ENCODE data around the gene PARP12.

Gene PARP12

DNA sequence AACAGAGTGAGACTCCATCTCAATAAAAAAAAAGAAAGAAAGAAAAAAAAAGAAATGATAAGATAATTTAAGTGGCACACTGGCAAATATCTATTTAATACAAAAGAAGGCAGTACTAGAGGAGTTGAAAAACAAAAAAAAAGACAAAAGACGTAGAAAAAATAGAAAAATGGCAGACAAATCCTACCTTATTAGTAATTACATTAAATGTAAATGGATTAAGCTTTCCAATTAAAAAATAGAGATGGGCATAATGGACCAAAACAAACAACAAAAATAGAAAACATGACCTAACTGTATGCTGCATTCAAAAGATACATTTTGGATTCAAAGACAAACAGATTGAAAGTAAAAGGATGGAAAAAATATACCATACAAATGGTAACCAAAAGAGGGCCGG lies 5.3 kb upstream of the PARP12 start:
- Histone ChIP-seq H3K27me3 (no peaks in the 10 kb centered on the region), H3K4me1 (ENCODE audit: control insufficient read depth in 1 of 2, insufficient read depth in 1 of 2, low read depth in 1 of 2, low read length in 1 of 2) (peaks cover 6 to 8% of the 10 kb centered on the region in 2 experiments), H3K36me3 (no peaks in the 10 kb centered on the region), H3K9me3 (no peaks in the 10 kb centered on the region), H3K4me3 (ENCODE audit: low read depth in 1 of 2, low read length in 1 of 2) (no peak overlapping the region), H3K27ac (no peak overlapping the region)
- TF ChIP-seq, protein P1, sequence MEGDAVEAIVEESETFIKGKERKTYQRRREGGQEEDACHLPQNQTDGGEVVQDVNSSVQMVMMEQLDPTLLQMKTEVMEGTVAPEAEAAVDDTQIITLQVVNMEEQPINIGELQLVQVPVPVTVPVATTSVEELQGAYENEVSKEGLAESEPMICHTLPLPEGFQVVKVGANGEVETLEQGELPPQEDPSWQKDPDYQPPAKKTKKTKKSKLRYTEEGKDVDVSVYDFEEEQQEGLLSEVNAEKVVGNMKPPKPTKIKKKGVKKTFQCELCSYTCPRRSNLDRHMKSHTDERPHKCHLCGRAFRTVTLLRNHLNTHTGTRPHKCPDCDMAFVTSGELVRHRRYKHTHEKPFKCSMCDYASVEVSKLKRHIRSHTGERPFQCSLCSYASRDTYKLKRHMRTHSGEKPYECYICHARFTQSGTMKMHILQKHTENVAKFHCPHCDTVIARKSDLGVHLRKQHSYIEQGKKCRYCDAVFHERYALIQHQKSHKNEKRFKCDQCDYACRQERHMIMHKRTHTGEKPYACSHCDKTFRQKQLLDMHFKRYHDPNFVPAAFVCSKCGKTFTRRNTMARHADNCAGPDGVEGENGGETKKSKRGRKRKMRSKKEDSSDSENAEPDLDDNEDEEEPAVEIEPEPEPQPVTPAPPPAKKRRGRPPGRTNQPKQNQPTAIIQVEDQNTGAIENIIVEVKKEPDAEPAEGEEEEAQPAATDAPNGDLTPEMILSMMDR (IDR thresholded peaks at IDR 0.05) = no peak

DNA sequence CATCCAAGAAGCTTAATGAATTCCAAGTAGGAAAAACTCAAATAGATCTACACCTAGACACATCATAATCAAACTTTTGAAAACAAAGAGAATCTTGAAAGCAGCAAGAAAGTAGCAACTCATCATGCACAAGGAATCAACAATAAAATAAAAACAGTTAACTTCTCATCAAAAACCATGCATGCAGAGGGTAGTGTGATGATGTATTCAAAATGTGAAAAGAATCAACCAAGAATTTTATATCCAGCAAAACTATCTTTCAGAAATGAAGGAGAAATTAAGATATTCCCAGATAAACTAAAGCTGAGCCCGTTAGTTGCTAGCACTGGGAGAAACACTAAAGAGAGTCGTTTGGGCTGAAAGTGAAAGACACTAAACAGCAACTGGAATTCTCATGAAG lies 4.3 kb upstream of the PARP12 start:
- no peaks in the 10 kb centered on the region for H3K36me3 ChIP-seq
- no peaks in the 10 kb centered on the region for H3K27me3 ChIP-seq
- peaks cover 8 to 10% of the 10 kb centered on the region in 2 experiments for H3K4me1 ChIP-seq (ENCODE audit: control insufficient read depth in 1 of 2, insufficient read depth in 1 of 2, low read depth in 1 of 2, low read length in 1 of 2)
- H3K4me3 ChIP-seq (ENCODE audit: low read depth in 1 of 2, low read length in 1 of 2) = no peak overlapping the region
- TF ChIP-seq, protein P1 (IDR thresholded peaks at IDR 0.05) = no peak
- H3K27ac ChIP-seq = no peak overlapping the region
- no peaks in the 10 kb centered on the region for H3K9me3 ChIP-seq

DNA sequence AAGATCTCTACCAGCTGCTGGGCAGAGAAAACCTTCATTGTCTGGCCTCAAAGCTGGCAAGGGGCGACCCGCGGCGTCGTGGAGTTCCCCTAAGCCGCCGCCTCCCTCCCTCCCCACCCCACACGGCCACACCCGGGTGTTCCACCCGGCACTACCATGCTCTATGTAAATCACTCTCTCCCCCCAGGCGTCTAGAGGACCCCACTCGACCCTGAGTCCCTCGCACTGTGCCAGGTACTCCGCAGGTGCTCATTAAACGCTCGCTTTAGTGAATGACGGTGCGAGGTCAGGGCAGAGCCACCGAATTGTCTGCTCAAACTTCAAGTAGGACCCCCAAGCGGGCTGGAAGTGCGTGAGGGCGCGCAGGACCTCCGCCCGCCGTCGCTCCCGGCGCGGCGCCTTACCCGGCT lies 628 bp downstream of the PARP12 start:
- peaks cover 24% of the 10 kb centered on the region in 2 experiments for H3K4me1 ChIP-seq (ENCODE audit: control insufficient read depth in 1 of 2, insufficient read depth in 1 of 2, low read depth in 1 of 2, low read length in 1 of 2)

DNA sequence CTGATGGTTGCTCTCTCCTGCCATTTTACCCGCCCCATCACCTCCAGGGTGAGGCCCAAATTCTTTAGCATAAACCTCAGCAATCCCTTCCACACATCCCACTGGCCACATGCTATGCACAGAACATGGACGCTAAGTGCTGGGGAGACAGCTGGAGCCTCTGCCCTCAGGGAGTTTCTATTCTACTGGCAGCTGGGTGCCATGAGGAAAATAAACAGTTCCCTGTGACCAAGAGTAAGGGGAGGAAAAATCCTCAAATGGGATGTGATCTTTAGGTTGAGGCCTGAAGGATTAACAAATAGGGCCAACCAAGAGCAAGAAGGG lies 1.2 kb downstream of the PARP12 start:
- H3K9me3 ChIP-seq = no peaks in the 10 kb centered on the region
- peaks cover 5% of the 10 kb centered on the region for H3K36me3 ChIP-seq
- TF ChIP-seq, protein P1 (IDR thresholded peaks at IDR 0.05) = no peak
- H3K4me1 ChIP-seq (ENCODE audit: control insufficient read depth in 1 of 2, insufficient read depth in 1 of 2, low read depth in 1 of 2, low read length in 1 of 2) = peaks cover 24% of the 10 kb centered on the region in 2 experiments
- H3K27me3 ChIP-seq = no peaks in the 10 kb centered on the region
- peak overlapping the region; percentile 83 to 85 for H3K4me3 ChIP-seq (ENCODE audit: low read depth in 1 of 2, low read length in 1 of 2)
- peak overlapping the region; percentile 92 for H3K27ac ChIP-seq

More for the DNA sequence above, 628 bp downstream of the PARP12 start:
- H3K4me3 ChIP-seq (ENCODE audit: low read depth in 1 of 2, low read length in 1 of 2) = peak overlapping the region; percentile 83 to 85
- H3K9me3 ChIP-seq = no peaks in the 10 kb centered on the region
- TF ChIP-seq, protein P1 (IDR thresholded peaks at IDR 0.05) = no peak
- peak overlapping the region; percentile 92 for H3K27ac ChIP-seq
- no peaks in the 10 kb centered on the region for H3K27me3 ChIP-seq
- H3K36me3 ChIP-seq = no peaks in the 10 kb centered on the region

DNA sequence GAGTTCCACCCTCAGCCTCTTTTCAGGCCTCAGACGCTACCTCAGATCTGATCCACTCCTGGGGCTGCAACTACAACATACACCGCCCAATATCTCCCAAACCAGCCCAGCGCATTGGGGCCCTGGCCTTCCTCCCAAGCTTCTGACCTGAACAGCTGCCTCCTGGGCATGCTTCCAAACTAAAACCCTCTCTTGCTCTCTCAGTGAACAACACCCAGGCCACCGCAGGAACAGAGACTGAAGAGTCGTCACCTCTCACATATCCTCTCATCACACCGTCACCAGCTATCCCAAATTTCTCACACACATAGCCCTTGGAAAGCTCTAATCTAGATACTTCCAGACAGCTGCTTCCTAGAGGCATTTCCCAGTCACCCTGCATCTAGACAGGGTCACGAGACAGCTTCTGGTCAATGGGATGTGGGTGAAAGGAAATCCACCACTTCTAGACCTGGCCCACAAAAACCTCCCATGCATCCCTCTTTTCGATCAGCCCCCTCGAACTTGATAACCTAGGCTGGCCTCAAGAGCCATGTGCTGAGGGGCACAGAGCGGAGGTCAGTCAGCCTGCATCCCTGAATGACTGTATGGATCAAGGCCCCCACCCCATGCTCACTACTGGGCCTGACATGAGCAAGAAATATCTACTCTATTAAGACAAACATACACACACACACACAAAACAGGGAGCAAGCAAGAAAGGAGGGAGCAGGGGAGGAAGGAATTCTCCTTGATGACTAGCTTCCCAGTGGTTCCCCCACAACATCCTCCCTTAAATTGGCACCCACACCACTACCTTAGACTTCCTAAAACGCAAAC lies 1.8 kb downstream of the PARP12 start:
- no peaks in the 10 kb centered on the region for H3K9me3 ChIP-seq
- H3K4me1 ChIP-seq (ENCODE audit: control insufficient read depth in 1 of 2, insufficient read depth in 1 of 2, low read depth in 1 of 2, low read length in 1 of 2) = peaks cover 24% of the 10 kb centered on the region in 2 experiments
- H3K4me3 ChIP-seq (ENCODE audit: low read depth in 1 of 2, low read length in 1 of 2) = peak overlapping the region; percentile 83 to 85
- H3K36me3 ChIP-seq = peaks cover 11% of the 10 kb centered on the region
- no peaks in the 10 kb centered on the region for H3K27me3 ChIP-seq
- TF ChIP-seq, protein P1 (IDR thresholded peaks at IDR 0.05) = no peak
- H3K27ac ChIP-seq = peak overlapping the region; percentile 92
